Right kidney (tissue), 1 donor: ENCODE data around the gene BMPR2.
"Not testable (repeated sequence)": the region's sequence is repeated elsewhere in the genome, so short reads cannot be mapped to it uniquely, and the experiment has no call there.

Source experiments
- DNase-seq: peaks from one replicate; pipeline ENCODE4 v3.0.0-alpha.2; 2016

The BMPR2 gene

DNA sequence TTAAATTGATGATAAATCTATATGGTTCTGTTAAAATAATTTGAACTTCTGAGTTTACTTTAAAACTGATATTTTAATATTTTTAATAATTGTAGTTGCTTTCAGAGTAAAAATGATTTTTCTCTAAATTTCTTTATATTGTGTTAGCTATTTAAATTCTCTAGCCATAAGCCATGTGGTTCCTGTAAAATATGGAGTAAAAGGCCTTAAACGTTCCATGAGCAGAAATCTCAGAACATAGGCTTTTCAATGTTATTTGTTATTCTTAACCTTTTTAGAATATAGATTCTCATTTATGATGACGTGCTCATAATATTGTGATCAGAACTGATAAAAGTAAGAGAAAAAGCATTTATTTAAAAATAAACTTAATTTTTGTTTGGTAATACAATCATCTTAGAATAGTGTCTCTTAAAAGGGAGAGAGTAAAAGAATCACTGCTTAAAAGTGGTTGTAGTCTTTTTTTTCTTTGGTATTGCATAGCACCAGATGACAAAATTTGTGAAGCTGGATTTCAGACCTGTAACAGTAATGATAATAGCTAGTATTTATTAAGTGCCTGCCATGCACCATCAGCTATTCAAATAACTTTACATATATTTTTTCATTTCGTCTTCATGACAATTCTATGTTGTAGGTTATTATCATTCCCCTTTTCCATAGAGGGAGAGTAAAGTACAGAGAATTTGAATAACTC is 2.7 kb downstream of the BMPR2 start:
- no peak for DNase-seq

DNA sequence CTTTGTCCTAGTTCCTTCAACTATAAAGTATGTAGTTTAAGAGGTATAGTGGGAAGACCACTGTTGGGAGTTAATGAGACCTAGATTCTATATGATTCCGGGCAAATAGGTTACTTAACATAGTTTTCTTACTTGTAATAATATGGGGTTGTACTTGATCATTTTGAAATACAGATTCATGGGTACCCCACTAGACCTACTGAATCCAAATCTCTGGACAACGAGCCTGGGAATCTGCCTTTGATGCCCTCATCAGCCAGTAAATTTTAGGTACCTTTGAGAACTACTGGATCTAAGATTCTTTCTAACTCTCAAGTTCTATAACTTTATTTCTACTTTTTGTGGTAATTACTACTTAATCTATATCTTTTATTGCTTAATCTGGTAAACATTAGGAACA is 6.6 kb downstream of the BMPR2 start:
- no peak for DNase-seq

DNA sequence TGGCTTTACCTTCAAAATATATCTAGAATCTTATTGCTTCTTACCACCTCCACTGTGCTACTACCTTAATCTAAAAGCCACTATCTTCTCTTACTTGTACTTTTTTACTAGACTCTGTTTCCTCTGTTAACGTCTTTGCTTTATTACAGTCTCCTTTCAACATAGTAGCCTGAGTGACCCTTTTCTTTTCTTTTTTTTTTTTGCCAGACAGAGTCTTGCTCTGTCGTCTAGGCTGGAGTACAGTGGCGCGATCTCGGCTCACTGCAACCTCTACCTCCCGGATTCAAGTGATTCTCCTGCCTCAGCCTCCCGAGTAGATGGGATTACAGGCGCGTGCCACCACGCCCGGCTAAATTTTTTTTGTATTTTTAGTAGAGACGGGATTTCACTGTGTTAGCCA is 10.4 kb downstream of the BMPR2 start:
- DNase-seq, result not testable (repeated sequence)

DNA sequence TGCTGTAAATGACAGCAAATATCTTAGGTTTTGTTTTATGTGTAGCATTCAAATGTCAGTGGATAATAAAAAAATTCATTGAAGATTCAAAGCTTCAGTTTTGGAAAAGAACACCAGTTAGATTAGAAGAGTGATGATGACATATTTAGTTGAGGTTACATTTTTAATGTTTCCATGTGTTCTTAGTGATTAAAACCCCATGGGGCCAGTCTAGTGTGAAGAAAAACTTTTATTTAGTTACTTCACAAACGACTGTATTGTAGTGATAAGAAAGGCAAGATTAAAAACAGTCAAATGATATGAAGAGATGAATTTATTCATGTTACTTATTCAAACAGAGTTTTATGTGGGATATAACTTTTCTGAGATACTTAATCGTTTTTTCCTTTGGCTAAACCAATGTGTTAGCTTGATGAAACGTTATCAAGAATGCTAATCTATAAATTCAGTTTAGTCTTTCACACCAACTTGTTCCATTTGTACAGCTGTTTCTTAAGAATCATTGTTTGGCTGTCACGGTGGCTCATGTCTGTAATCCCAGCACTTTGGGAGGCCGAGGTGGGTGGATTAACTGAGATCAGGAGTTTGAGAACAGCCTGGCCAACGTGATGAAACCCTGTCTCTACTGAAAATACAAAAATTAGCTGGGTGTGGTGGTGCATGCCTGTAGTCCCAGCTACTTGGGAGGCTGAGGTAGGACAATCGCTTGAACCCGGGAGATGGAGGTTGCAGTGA is 11.6 kb downstream of the BMPR2 start:
- DNase-seq, result no peak

DNA sequence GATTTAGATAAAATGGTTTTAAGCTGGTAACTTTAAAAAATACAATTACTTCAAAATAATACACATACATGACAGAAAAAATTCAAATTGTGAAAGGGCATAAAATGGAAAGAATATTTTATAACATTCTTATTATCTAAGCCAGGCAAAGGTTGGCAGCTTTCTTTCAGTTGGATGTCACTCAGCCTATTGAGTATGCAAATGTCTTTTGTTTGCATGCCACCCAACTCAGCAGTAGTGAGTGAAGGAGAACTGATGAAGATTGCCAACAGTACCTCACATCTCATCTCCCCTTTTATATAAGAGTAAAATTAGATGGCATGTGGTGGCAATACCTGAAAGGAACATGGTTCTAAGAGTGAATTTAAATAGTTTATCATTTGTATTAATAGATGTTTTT is 24.8 kb downstream of the BMPR2 start:
- no peak for DNase-seq

DNA sequence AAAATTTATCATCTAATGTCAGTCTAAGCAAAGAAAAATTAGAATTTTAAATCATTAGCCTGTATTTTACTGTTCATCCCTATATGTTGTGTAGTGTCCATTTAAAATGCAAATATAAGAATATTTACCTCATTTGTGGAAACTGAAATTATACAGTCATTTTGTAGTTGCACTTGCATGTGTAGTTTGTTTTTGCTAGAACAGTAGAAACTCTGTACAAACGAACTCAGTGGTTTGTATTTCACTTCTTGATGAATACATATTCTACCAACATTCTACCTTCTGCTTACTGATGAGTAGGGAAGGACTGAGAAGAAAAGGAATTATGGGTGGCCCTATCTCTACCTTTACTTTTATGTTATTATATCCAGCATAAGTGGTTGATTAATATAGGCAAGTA is 29.7 kb downstream of the BMPR2 start:
- DNase-seq, result no peak

DNA sequence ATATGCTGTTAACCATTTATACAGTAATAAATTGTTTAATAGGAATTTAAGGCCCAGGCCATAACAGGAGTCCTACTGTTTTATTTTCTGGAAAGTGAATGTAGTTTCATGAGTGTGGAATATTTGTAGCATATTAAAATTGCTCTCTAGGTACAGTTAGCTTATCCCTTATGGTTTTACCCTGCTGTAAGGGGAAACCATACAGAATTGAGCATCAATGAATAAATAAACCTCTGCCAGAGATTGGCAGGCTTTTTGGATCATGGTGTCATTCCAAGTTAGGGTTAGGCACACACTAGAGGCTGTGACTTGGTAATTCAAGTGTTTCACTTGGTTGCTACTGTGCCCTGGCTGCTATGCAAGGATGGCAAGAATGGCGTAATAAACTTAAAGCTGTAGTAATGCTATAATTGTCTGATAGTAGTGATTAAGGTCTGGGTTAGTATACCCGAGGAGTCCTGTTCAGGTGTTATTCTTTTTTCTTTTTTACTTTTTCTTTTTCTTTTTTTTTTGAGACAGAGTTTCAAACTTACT is 30.4 kb downstream of the BMPR2 start:
- no peak for DNase-seq

DNA sequence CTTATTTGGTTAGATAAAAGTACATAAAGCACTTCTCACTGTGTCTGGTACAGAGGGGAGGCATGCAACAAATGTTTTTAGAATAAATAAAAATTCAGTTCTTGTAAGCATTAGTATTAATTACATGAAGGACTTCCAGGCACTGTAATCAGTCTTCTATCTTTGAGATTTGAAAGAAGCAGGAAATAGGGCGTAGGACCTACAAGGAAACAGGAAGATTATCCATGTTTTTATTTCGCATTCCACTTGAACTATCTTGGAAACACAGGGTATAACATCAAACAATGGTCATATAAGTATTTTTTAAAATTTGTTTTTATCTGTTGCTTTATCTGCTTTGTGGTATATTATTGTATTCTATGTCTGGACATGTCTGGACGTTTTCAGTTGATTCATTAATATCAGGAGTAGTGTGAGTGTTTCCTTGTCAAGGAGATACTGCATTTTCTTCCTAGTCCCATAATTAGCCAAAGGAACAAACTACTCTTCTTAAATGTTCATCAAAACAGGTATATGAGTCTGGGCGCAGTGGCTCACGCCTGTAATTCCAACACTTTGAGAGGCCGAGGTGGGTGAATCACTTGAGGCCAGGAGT is 32.5 kb downstream of the BMPR2 start:
- DNase-seq, result no peak

DNA sequence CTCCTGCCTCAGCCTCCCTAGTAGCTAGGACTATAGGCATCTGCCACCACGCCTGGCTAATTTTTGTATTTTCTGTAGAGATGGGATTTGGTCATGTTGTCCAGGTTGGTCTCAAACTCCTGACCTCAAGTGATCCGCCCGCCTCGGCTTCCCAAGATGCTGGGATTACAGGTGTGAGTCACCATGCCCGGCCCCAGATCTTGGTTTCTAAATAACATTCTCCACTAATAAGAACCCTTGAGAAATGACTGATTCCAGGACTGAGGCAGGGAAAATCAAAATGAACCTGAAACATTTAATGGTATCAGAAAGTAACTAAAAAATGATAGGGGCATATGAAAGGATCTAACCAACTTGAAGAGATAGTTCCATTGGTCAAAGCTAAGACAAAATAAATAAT is 34.0 kb downstream of the BMPR2 start:
- DNase-seq, result no peak

DNA sequence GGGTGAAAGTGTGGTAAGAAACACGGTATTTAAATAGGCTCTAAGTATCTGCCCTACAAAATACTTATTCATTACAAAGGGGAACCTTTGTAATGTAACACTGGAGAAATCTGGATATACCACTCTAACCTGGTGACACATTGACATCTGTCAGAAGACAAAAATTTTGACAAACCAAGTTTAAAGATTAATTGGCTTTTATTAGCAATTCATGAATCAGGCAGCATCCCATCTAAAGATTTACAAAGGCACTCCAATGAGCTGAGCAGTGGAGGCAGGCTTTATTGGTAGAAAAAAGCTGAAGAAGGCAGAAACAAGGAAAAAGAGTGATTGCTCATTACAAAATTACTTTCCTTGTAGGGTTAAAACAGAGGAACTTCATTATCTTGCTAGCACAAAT is 35.0 kb downstream of the BMPR2 start:
- no peak for DNase-seq

DNA sequence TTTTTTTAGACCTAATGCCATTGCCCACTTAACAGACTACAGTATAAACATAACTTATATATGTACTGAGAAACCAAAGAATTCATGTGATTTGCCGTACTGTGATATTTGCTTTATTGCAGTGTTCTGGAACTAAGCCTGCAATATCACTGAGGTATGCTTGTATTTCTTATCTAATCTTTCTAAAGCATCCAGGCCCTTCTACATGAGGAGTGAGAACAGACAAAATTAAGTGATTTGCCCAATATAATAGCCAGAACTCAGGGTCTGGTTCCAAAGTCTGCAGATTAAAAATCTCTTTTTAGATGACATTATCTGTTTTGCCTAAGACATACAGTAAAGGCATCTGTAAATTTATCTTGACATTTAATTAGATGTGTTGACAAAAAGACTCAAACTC is 41.9 kb downstream of the BMPR2 start:
- DNase-seq, result no peak

DNA sequence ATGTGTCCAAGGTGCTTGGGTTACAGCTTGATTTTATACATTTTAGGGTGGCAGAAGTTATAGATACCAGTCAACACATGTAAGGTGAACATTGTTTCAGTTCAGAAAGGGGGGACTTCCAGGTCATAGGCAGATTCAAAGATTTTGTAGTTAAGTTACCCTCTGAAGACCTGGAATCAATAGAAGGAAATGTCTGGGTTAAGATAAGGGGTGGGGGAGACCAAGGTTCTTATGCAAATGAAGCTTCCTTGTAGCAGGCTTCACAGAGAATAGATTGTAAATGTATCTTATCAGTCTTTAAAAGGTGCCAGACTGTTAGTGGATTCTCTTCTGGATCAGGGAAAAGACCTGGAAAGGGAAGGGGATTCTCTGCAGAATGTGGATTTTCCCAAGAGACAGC is 42.4 kb downstream of the BMPR2 start:
- no peak for DNase-seq

DNA sequence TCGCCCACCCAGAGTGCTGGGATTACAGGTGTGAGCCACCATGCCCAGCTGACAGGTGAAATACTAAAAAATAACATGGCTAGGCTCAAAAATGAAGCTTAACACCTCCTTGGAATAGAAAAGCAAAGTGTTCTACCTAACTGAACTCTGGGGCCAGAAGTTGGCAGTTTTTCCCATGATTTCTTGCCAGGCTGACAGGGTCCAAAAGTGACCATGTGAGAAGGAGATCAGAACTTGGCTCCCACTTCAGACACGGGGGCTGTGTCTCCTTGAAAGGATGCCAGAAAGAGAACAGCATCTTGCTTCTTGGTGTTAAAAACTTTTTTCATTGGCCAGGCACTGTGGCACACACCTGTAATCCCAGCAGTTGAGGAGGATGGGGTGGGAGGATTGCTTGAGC is 47.0 kb downstream of the BMPR2 start:
- no peak for DNase-seq

DNA sequence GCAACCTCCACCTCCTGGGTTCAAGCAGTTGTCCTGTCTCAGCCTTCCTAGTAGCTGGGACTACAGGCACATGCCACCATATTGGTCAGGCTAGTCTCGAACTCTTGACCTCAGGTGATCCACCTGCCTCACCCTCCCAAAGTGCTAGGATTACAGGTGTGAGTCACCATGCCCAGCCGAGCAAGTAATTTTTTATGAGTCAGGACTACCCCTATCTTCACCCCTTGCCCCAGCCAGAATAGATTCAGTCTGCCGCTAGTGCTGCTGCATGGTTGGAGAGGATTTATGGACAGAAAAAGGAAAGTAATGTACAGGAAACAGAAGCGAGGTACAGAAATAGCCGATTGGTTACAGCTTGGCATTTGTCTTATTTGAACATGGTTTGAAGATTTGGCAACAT is 48.9 kb downstream of the BMPR2 start:
- no peak for DNase-seq

DNA sequence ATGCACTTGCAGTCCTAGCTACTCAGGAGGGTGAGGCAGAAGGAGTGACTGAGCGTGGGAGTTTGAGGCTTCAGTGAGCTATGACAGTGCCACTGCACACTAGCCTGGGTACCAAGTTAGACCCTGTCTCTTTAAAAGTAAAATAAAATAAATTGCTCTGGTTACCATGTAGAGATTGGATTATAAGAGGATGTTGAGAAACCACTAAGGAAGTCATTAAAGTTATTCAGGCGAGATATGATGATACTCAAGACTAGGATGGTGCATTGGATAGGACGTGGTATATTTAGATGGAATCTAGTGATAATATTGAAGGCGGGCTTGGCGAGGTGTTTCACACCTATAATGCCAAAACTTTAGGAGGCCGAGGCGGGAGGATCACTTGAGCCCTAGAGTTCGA is 50.6 kb downstream of the BMPR2 start:
- no peak for DNase-seq

DNA sequence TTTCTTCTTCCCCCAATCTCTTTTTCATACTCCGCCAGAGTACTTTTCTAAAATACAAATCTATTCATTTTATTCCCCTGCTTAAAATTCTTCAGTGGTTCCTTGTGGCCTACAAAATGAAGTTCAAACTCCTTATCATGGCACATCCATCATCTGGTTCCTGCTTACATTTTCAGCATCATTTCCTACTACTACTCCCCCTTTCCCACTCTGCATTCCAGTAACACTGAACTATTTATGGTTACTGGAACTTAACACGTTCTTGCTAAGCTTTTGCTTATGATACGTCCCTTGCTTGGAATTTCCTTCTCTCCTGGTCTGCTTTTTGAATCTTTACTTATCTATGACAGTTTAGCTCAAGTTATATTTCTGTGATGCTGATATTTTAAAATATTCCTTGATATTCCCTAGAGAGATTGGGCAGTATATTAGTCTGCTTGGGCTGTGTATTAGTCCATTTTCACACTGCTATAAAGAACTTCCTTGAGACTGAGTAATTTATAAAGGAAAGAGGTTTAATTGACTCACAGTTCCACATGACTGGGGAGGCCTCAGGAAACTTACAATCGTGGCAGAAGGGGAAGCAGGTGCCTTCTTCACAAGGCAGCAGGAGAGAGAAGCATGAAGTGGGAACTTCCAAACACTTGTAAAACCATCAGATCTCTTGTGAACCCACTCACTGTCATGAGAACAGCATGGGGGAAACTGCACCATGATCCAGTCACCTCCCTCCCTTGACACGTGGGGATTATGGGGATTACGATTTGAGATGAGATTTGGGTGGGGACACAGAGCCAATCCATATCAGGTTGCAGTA is 53.2 kb downstream of the BMPR2 start:
- no peak for DNase-seq

DNA sequence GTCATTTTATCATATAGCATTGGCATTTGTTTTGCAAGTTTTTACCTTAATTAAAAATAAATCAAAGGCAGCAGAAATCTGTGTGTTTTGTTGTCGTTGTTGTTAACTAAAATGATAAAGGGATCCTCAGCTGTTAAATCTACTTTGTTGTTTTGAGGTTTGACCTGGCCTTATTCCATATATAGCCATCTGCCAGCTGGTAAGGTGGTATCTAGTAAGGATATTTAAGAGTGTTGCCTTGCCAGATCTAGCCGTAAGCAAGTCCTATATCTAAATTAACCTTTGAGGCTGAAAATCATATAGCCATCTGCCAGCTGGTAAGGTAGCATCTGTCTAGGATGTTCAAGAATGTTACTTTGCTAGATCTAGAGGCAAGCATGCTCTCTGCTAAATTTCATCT is 56.6 kb downstream of the BMPR2 start:
- DNase-seq, result no peak

DNA sequence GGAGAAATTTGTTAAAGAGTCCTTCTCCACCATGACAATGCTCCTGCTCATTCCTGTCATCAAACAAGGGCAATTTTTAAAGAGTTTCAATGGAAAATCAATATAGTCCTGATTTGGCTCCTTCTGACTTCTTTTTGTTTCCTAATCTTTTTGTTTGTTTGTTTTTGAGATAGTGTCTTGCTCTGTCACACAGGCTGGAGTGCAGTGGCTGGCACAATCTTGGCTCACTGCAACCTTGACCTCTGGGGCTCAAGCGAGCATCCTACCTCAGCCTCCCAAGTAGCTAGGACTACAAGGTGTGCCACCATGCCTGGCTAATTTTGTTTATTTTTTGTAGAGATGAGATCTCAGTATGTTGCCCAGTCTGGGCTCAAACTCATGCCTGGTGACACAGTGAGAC is 58.3 kb downstream of the BMPR2 start:
- DNase-seq, result no peak

DNA sequence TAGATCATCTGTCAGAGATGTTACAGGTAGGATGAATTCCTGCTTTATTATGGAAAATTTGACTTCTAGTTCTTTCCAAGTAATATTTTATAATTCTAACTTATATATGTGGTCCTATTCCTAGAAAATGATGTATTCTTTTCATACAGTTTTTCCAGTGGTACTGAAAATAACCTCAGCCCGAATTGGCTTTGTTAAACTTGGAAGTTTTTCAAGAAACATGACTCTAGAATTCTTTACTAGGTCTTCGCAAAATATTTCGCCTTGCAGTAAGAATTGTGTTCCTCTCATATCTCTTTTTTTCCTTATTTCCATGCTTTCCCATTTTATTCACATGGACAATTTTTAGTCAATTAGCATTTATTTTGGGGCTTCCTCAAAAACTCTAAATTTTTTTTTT is 60.5 kb downstream of the BMPR2 start:
- DNase-seq, result no peak

DNA sequence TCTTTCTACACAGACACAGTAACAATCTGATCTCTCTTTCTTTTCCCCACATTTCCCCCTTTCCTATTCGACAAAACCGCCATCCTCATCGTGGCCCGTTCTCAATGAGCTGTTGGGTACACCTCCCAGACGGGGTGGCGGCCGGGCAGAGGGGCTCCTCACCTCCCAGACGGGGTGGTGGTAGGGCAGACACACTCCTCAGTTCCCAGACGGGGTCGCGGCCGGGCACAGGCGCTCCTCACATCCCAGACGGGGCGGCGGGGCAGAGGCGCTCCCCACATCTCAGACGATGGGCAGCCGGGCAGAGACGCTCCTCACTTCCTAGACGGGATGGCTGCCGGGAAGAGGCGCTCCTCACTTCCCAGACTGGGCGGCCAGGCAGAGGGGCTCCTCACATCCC is 64.0 kb downstream of the BMPR2 start:
- DNase-seq, result not testable (repeated sequence)

DNA sequence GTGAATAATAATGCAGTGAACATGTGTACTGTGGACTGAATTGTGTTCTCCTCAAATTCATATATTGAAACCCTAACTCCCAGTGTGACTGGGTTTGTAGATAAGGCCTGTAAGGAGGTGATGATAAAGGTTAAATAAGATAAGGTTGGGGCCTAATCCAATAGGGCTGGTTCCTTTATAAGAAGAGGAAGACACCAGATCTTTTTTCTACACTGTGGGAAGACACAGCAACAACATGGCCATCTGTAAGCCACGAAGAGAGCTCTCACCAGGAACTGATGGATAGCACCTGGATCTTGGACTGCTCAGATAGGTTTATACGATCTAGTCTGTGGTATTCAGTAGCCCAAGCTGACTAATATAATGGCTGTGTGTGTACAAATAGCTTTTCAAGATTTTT is 66.8 kb downstream of the BMPR2 start:
- no peak for DNase-seq

DNA sequence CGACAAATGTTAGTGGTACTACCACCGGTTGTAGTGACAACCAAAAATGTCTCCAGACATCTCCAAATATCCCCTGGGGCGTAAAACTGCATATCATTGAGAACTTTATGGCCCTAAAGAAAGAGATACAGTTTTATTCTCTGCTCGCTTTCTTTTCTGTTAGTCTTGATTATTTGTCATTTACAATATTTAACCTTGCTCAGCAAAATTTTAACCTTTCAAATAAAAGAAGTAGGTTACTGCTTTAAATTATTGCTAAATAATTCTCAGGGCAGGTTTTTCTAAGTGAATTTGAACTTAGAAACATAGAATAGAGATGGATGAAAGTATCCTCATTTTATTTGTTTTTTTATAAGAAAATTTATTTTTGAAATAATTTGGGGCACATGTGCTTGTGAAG is 67.9 kb downstream of the BMPR2 start:
- DNase-seq, result no peak

DNA sequence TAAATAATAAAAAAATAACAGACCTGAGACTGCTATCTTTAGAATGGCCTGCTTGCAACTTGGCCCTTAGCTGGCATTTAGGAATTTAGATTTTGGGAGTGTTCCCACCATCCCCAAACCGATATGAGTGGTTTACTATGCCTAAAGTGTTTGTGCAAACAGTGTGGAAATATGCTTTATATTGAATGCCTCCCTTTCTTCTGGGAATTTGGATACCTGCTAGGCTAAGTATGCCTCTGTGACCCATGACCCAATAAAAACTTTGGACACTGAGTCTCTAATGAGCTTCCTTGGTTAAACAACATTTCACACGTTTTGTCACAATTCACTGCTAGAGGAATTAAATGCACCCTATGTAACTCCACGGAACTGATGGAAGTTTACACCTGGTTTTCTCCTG is 73.2 kb downstream of the BMPR2 start:
- no peak for DNase-seq
